Endothelial cell of umbilical vein (primary cell): ENCODE results near the gene PCDHGA1. TPM values are rescaled to one million over a fixed set of nuclear protein-coding genes. Genes with fewer than 3 reads are reported as not detected.

ENCODE experiments used
- BruUV-seq: library from RNA; stranded (reverse); fragments of 400-500 nt; replicated peaks from 2 replicates; lab custom pipeline; 2021; lab: Mats Ljungman, UMichigan
- CTCF ChIA-PET: fragments of 300-600, 350-600 bp; sonication (Branson Sonifier 250); formaldehyde crosslinking; loops from one replicate; lab custom pipeline; 2021; ENCODE audit warnings: antibody characterized with exemption, inconsistent platforms; lab: Charles Lee
- POLR2A ChIA-PET: fragments of 300-600, 350-600 bp; sonication (Branson Sonifier 250); formaldehyde crosslinking; loops from one replicate; lab custom pipeline; 2021; ENCODE audit warnings: antibody characterized with exemption, inconsistent platforms; lab: Charles Lee
- DNase-seq: peaks from one replicate; pipeline ENCODE4 v3.0.0-alpha.2; 2011; ENCODE audit warnings: low read depth, low spot score
- FAIRE-seq: peaks from 2 replicates; lab custom pipeline; 2011; peaks lifted over from hg19 to GRCh38; lab: Jason Lieb, UNC
- H2AFZ ChIP-seq: 2 replicates; pipeline ENCODE4 v1.6.0; 2012; ENCODE audit warnings: low read depth, low read length, control low read depth, inconsistent platforms
- H3K27ac ChIP-seq: 2 replicates; pipeline ENCODE4 v1.5.1; 2011; ENCODE audit warnings: low read depth, mild to moderate bottlenecking, control low read depth, low read length, moderate library complexity; ENCODE audit not compliant: insufficient read depth
- H3K27me3 ChIP-seq, 2 experiments: 2 replicates each; pipeline versions ENCODE4 v1.6.0 to v1.6.1; 2011; ENCODE audit warnings: low read length in 2 of 2, mixed read lengths in 1 of 2; ENCODE audit not compliant: control insufficient read depth in 2 of 2, insufficient read depth in 2 of 2
- H3K36me3 ChIP-seq, 2 experiments: 2 replicates in 1 of 2; 3 replicates in 1 of 2; pipeline ENCODE4 v1.5.1; 2011; ENCODE audit warnings: low read length in 2 of 2, mild to moderate bottlenecking in 1 of 2, moderate library complexity in 1 of 2; ENCODE audit not compliant: control insufficient read depth in 2 of 2, insufficient read depth in 2 of 2; ENCODE audit errors: extremely low read depth in 1 of 2
- H3K4me1 ChIP-seq: 3 replicates; pipeline ENCODE4 v1.5.1; 2011; ENCODE audit warnings: mild to moderate bottlenecking, low read length; ENCODE audit not compliant: control insufficient read depth, insufficient read depth; ENCODE audit errors: extremely low read depth
- H3K4me2 ChIP-seq: 2 replicates; pipeline ENCODE4 v1.6.1; 2011; ENCODE audit warnings: low read length, control low read depth, mixed read lengths; ENCODE audit not compliant: insufficient read depth
- H3K4me3 ChIP-seq, 3 experiments: fragments of 200-600 bp in 1 of 3; sonication (generic), shearing (Covaris generic) in 1 of 3; replicated peaks in 1 of 3; 2 replicates each; pipeline ENCODE4 v1.5.1; 2011 to 2016; ENCODE audit warnings: control low read depth in 3 of 3, low read length in 3 of 3, mild to moderate bottlenecking in 2 of 3, inconsistent platforms in 1 of 3, low read depth in 1 of 3, moderate library complexity in 1 of 3; ENCODE audit not compliant: insufficient read depth in 1 of 3
- H3K79me2 ChIP-seq: 2 replicates; pipeline ENCODE4 v1.6.0; 2012; ENCODE audit warnings: low read length, inconsistent platforms; ENCODE audit not compliant: control insufficient read depth, insufficient read depth
- H3K9ac ChIP-seq: replicated peaks from 2 replicates; pipeline ENCODE3; 2011; ENCODE audit warnings: low read length, control low read depth; ENCODE audit not compliant: insufficient read depth; ENCODE audit errors: extremely low read depth
- H3K9me1 ChIP-seq: replicated peaks from 3 replicates; pipeline ENCODE4 v1.6.0; 2011; ENCODE audit warnings: mild to moderate bottlenecking, low read length; ENCODE audit not compliant: control insufficient read depth, insufficient read depth; ENCODE audit errors: extremely low read depth
- H3K9me3 ChIP-seq: replicated peaks from 2 replicates; pipeline ENCODE4 v1.5.1; 2012; ENCODE audit warnings: low read length, inconsistent platforms; ENCODE audit not compliant: control insufficient read depth, insufficient read depth
- H4K20me1 ChIP-seq: replicated peaks from 2 replicates; pipeline ENCODE3; 2011; ENCODE audit warnings: mild to moderate bottlenecking, low read length; ENCODE audit not compliant: control insufficient read depth, insufficient read depth; ENCODE audit errors: extremely low read depth
- EZH2 ChIP-seq: IDR thresholded peaks from 2 replicates; pipeline ENCODE4 v1.6.1; 2012; ENCODE audit warnings: borderline replicate concordance, low read depth, mild to moderate bottlenecking, moderate library complexity, low read length, inconsistent platforms; ENCODE audit not compliant: severe bottlenecking
- FOS ChIP-seq: IDR thresholded peaks from 2 replicates; pipeline ENCODE4 v1.6.1; 2011; ENCODE audit warnings: mild to moderate bottlenecking, low read length, moderate library complexity, borderline replicate concordance; ENCODE audit not compliant: insufficient read depth
- GATA2 ChIP-seq: IDR thresholded peaks from 2 replicates; pipeline ENCODE4 v1.7.0; 2011; ENCODE audit warnings: low read depth, mild to moderate bottlenecking, moderate library complexity, mixed read lengths, low read length; ENCODE audit not compliant: insufficient read length, insufficient read depth
- JUN ChIP-seq: IDR thresholded peaks from 2 replicates; pipeline ENCODE4 v1.6.1; 2011; ENCODE audit warnings: borderline replicate concordance, low read depth; ENCODE audit not compliant: insufficient read length, insufficient read depth
- MYC ChIP-seq: IDR thresholded peaks from one replicate; pipeline ENCODE4 v1.6.1; 2011; ENCODE audit warnings: mild to moderate bottlenecking, low read depth, low read length
- POLR2A ChIP-seq: IDR thresholded peaks from 2 replicates; pipeline ENCODE4 v1.6.1; 2012; ENCODE audit warnings: low read depth, mild to moderate bottlenecking, control low read depth, low read length
- POLR2AphosphoS5 ChIP-seq: IDR thresholded peaks from 2 replicates; pipeline ENCODE4 v1.6.1; 2012; ENCODE audit warnings: low read depth, mild to moderate bottlenecking, control low read depth, low read length, moderate library complexity; ENCODE audit not compliant: insufficient read depth
- dilution Hi-C: fragments of 300-500 bp; cut with MboI; formaldehyde crosslinking; loops from one replicate; pipeline ENCODE4 v1.15.0; 2019; ENCODE audit warnings: low sequenced_read_pairs; ENCODE audit not compliant: extremely low pct_ligation_motif_present
- intact Hi-C: fragments of 100-400 bp; cut with micrococcal nuclease; formaldehyde crosslinking; loops from one replicate; pipeline ENCODE4 v1.10.0; 2022
- polyA plus RNA-seq, 4 experiments: library from polyadenylated mRNA; depleted of rRNA in 3 of 4; stranded (reverse) in 3 of 4; unstranded in 1 of 4; fragments of >200 nt; gene quantifications; 2 replicates each; pipeline versions ENCODE4 v1.2.1 to v1.2.3, GENCODE V29; 2011 to 2012; ENCODE audit warnings: missing spikeins in 1 of 4
- total RNA-seq: library from RNA; stranded (reverse); gene quantifications from 2 replicates; pipeline ENCODE4 v1.2.3, GENCODE V29; 2021
- TF ChIP-seq, protein P1 (sequence below), 2 donors: IDR thresholded peaks; 1 replicate in 1 of 2; 2 replicates in 1 of 2; pipeline ENCODE4 v1.5.1; 2011; ENCODE audit warnings: low read length in 2 of 2, mild to moderate bottlenecking in 2 of 2, moderate library complexity in 2 of 2, control low read depth in 1 of 2, inconsistent platforms in 1 of 2, low read depth in 1 of 2; ENCODE audit not compliant: insufficient read depth in 1 of 2; ENCODE audit errors: extremely low read depth in 1 of 2
- TF ChIP-seq, protein P2 (sequence below): IDR thresholded peaks from 2 replicates; pipeline ENCODE4 v1.6.1; 2011; ENCODE audit not compliant: insufficient read depth, insufficient read length

Gene PCDHGA1
- total and polyA plus RNA-seq, 2 donors (not counting 3 experiments of a cell fraction or from before 2014, with no cell fraction given): 0.22 to 0.44 TPM

DNA sequence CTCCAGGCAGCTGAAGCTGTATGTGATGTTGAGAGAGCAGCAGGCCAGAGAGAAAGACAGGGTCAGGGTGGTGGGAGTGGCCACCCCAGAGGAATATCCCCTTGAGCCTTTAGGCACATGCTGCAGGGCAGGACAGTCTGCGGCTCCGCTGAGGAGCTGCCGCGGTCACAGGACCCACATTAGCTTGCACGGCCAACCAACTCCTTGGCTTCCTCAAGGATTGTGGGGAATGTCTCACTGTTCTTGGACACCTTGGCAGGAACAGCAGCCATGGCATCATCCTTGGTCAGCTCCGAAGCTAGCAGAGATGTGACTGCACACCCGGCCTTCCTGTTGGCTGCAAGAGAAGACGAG, 186.3 kb downstream of the PCDHGA1 start:
- no peak for DNase-seq
- dilution Hi-C loops: no loop called here
- Histone ChIP-seq H2AFZ (no peak overlapping the region), H3K4me2 (no peak overlapping the region), H3K9me3 (no peaks in the 10 kb centered on the region), H3K4me3 (no peak overlapping the region), H3K27ac (no peak overlapping the region), H3K9ac (no peak overlapping the region), H3K36me3 (peaks cover 2 to 10% of the 10 kb centered on the region in 2 experiments), H3K27me3 (no peaks in the 10 kb centered on the region), H4K20me1 (no peaks in the 10 kb centered on the region), H3K9me1 (no peaks in the 10 kb centered on the region), H3K4me1 (peaks cover 30% of the 10 kb centered on the region), H3K79me2 (no peaks in the 10 kb centered on the region)
- intact Hi-C loops: no loop called here
- FAIRE-seq: no peak
- TF ChIP-seq POLR2A (no peak), FOS (no peak), GATA2 (no peak), EZH2 (no peak), POLR2AphosphoS5 (no peak), MYC (no peak), JUN (no peak)
- TF ChIP-seq, protein P1, sequence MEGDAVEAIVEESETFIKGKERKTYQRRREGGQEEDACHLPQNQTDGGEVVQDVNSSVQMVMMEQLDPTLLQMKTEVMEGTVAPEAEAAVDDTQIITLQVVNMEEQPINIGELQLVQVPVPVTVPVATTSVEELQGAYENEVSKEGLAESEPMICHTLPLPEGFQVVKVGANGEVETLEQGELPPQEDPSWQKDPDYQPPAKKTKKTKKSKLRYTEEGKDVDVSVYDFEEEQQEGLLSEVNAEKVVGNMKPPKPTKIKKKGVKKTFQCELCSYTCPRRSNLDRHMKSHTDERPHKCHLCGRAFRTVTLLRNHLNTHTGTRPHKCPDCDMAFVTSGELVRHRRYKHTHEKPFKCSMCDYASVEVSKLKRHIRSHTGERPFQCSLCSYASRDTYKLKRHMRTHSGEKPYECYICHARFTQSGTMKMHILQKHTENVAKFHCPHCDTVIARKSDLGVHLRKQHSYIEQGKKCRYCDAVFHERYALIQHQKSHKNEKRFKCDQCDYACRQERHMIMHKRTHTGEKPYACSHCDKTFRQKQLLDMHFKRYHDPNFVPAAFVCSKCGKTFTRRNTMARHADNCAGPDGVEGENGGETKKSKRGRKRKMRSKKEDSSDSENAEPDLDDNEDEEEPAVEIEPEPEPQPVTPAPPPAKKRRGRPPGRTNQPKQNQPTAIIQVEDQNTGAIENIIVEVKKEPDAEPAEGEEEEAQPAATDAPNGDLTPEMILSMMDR (IDR thresholded peaks at IDR 0.05; ENCODE audit: extremely low read depth in 1 of 2, insufficient read depth in 1 of 2, low read depth in 1 of 2, low read length in 2 of 2): no peak
- TF ChIP-seq, protein P2, sequence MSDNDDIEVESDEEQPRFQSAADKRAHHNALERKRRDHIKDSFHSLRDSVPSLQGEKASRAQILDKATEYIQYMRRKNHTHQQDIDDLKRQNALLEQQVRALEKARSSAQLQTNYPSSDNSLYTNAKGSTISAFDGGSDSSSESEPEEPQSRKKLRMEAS: no peak
- POLR2A ChIA-PET: no interaction called here
- CTCF ChIA-PET: interaction anchor here (1.8 to 6.0 kb wide), 3 partner anchors 7 to 95 kb away, joined by 5 to 70 read pairs (median 12); partner anchors contain the start of gene PCDHGA11
- BruUV-seq: no TSS peak
